ENCODE data around the gene AARS2.

GRCh38 chr6:44261581-44261980, 51.6 kb downstream of the AARS2 start:
- no peak for TF ChIP-seq EP300 (IDR thresholded peaks at IDR 0.05)
- TF ChIP-seq CTCF (IDR thresholded peaks at IDR 0.05) = no peak
- no peak for TF ChIP-seq POLR2A (IDR thresholded peaks at IDR 0.05)
- no peak for TF ChIP-seq POLR2AphosphoS5 (IDR thresholded peaks at IDR 0.05)

Data from upper lobe of left lung (tissue), 4 donors.